Measurements from ENCODE around the gene BPGM. TPM values are rescaled to one million over a fixed set of nuclear protein-coding genes. Genes with fewer than 3 reads are reported as not detected.

BPGM gene
- total RNA-seq, 1 donor from 2014 or later: 17.7 TPM

DNA sequence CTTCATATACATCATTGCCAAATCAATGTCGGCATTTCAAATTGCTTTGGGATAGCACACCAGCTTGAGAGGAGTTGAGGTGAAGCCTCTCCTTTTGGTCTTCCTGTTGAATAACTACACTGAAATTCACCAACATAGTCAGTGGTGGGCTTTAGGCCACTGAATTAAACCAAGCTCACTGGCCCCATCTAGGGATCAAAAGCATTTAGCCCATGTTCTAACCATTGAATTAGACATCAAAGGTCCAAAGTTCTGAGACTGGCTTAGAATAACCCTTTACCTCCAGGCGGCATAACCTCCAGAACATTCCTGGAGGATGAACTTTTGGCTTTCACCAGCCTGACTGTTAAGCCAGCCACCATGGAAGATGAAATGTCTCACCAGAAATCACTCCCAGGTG is 54.6 kb downstream of the BPGM start:
- no peak for DNase-seq (ENCODE audit: low spot score)
- Mint-ChIP-seq H3K27me3 (ENCODE audit: unreplicated experiment) (no peaks in the 10 kb centered on the region), H3K4me3 (ENCODE audit: unreplicated experiment) (no peak overlapping the region), H3K9me3 (ENCODE audit: unreplicated experiment) (no peaks in the 10 kb centered on the region), H3K4me1 (ENCODE audit: unreplicated experiment) (peaks cover 17% of the 10 kb centered on the region), H3K27ac (ENCODE audit: unreplicated experiment) (no peak overlapping the region), H3K36me3 (ENCODE audit: low read depth, unreplicated experiment) (no peaks in the 10 kb centered on the region)
- TF ChIP-seq, protein P1, sequence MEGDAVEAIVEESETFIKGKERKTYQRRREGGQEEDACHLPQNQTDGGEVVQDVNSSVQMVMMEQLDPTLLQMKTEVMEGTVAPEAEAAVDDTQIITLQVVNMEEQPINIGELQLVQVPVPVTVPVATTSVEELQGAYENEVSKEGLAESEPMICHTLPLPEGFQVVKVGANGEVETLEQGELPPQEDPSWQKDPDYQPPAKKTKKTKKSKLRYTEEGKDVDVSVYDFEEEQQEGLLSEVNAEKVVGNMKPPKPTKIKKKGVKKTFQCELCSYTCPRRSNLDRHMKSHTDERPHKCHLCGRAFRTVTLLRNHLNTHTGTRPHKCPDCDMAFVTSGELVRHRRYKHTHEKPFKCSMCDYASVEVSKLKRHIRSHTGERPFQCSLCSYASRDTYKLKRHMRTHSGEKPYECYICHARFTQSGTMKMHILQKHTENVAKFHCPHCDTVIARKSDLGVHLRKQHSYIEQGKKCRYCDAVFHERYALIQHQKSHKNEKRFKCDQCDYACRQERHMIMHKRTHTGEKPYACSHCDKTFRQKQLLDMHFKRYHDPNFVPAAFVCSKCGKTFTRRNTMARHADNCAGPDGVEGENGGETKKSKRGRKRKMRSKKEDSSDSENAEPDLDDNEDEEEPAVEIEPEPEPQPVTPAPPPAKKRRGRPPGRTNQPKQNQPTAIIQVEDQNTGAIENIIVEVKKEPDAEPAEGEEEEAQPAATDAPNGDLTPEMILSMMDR (IDR thresholded peaks at IDR 0.05; ENCODE audit: unreplicated experiment): peak; percentile 34

DNA sequence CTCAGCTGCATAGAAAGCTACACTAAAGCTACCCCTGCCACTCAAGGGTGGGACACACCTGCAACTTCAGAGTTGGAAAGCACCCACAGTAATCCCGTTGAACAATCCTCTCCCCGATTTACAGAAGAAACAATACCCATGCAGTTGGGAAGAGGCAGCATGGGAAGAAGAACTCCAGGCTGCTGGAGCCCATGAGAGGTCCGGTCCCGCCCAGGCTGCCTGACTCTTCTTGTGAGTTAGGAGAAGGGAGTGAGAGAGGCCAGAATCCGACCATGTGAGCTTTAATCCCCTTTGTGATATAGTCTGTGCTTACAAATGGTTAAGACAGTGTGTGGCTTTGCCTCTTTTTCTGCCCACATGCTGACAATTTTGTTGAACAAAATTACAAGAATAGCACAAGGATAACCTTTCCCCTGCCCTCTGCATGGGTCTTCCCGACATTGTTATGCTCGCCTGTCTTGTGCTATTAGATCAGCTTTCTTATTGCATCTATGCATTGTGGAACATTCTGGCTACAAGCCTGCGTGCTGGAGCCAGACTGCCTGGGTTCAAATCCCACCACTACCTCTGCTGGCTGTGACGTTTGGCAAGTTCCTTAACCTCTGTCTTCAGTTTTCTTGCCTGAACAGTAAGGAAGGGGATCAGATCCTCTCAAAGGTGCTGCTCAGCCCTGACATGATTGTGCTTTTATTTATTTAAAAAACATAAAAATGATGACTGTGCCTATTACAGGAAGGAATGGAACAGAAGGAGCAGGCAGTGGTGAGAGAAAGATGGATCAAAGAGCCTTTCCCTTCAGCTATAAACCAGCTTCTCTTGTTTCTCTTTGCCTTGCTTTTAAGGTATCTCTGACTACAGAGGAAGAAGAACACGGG is 56.0 kb downstream of the BPGM start:
- no peaks in the 10 kb centered on the region for H3K27me3 Mint-ChIP-seq (ENCODE audit: unreplicated experiment)
- H3K9me3 Mint-ChIP-seq (ENCODE audit: unreplicated experiment): no peaks in the 10 kb centered on the region
- no peak overlapping the region for H3K4me3 Mint-ChIP-seq (ENCODE audit: unreplicated experiment)
- H3K27ac Mint-ChIP-seq (ENCODE audit: unreplicated experiment): peak overlapping the region; percentile 75
- DNase-seq (ENCODE audit: low spot score): no peak
- TF ChIP-seq, protein P1 (IDR thresholded peaks at IDR 0.05; ENCODE audit: unreplicated experiment): no peak
- no peaks in the 10 kb centered on the region for H3K36me3 Mint-ChIP-seq (ENCODE audit: low read depth, unreplicated experiment)
- peaks cover 17% of the 10 kb centered on the region for H3K4me1 Mint-ChIP-seq (ENCODE audit: unreplicated experiment)

GRCh38 chr7:134703241-134703594 is 56.6 kb downstream of the BPGM start:
- Mint-ChIP-seq H3K36me3 (ENCODE audit: low read depth, unreplicated experiment) (no peaks in the 10 kb centered on the region), H3K27me3 (ENCODE audit: unreplicated experiment) (no peaks in the 10 kb centered on the region), H3K4me3 (ENCODE audit: unreplicated experiment) (no peak overlapping the region), H3K4me1 (ENCODE audit: unreplicated experiment) (peaks cover 17% of the 10 kb centered on the region), H3K27ac (ENCODE audit: unreplicated experiment) (peak overlapping the region; percentile 75), H3K9me3 (ENCODE audit: unreplicated experiment) (no peaks in the 10 kb centered on the region)
- TF ChIP-seq, protein P1 (IDR thresholded peaks at IDR 0.05; ENCODE audit: unreplicated experiment): no peak
- no peak for DNase-seq (ENCODE audit: low spot score)

- H3K36me3 Mint-ChIP-seq (ENCODE audit: low read depth, unreplicated experiment): no peaks in the 10 kb centered on the region
- no peak overlapping the region for H3K27ac Mint-ChIP-seq (ENCODE audit: unreplicated experiment)
- H3K27me3 Mint-ChIP-seq (ENCODE audit: unreplicated experiment): no peaks in the 10 kb centered on the region
- TF ChIP-seq, protein P1 (IDR thresholded peaks at IDR 0.05; ENCODE audit: unreplicated experiment): no peak
- H3K9me3 Mint-ChIP-seq (ENCODE audit: unreplicated experiment): no peaks in the 10 kb centered on the region
- H3K4me3 Mint-ChIP-seq (ENCODE audit: unreplicated experiment): no peak overlapping the region
- H3K4me1 Mint-ChIP-seq (ENCODE audit: unreplicated experiment): peaks cover 17% of the 10 kb centered on the region
- DNase-seq (ENCODE audit: low spot score): no peak
These were observed 57.1 kb downstream of the BPGM start for GRCh38 chr7:134703782-134704181.

DNA sequence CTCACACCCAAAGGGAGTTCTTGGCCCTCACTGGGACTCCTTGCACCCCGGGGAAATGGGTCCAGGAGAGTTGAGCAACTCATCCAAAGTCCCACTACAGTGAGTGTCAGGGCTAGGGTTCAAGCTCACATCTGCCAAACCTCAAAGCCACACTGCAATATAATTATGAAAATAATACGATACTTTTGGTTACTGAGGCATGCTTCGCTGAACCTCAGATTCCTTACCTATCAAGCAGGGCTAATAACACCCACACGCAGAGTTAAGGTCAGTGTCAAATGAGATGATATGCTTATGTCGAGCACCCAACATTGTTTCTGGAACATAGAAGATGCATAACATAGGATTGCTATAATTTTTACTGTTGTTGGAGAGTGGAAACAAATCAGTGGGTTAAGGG is 58.2 kb downstream of the BPGM start:
- no peak for DNase-seq (ENCODE audit: low spot score)
- TF ChIP-seq, protein P1 (IDR thresholded peaks at IDR 0.05; ENCODE audit: unreplicated experiment): no peak
- no peaks in the 10 kb centered on the region for H3K27me3 Mint-ChIP-seq (ENCODE audit: unreplicated experiment)
- peaks cover 17% of the 10 kb centered on the region for H3K4me1 Mint-ChIP-seq (ENCODE audit: unreplicated experiment)
- no peak overlapping the region for H3K4me3 Mint-ChIP-seq (ENCODE audit: unreplicated experiment)
- H3K36me3 Mint-ChIP-seq (ENCODE audit: low read depth, unreplicated experiment): no peaks in the 10 kb centered on the region
- H3K27ac Mint-ChIP-seq (ENCODE audit: unreplicated experiment): no peak overlapping the region
- H3K9me3 Mint-ChIP-seq (ENCODE audit: unreplicated experiment): no peaks in the 10 kb centered on the region

Measured in endothelial cell (in vitro differentiated cells).